Esophagus muscularis mucosa (tissue), 3 donors: ENCODE measurements around the gene KCNAB1.

Source experiments
- CTCF ChIP-seq, 3 experiments: fragments of 200-600 bp in 2 of 3; fragments of 450-650 bp in 1 of 3; sonication (generic) in 2 of 3; IDR thresholded peaks; one replicate each; pipeline ENCODE4 v1.5.1; 2017 to 2019; ENCODE audit warnings: antibody characterized with exemption in 3 of 3, mild to moderate bottlenecking in 2 of 3, moderate library complexity in 1 of 3
- POLR2AphosphoS5 ChIP-seq, 2 donors: sonication (generic); formaldehyde crosslinking; IDR thresholded peaks; one replicate each; pipeline ENCODE4 v1.6.1; 2017; ENCODE audit warnings: antibody characterized with exemption in 2 of 2

GRCh38 chr3:156250550-156250949, 130.2 kb downstream of the KCNAB1 start:
- no peak for TF ChIP-seq CTCF (IDR thresholded peaks at IDR 0.05)
- TF ChIP-seq POLR2AphosphoS5 (IDR thresholded peaks at IDR 0.05): no peak
